Activated CD4-positive, CD25-positive, alpha-beta regulatory T cell treated with anti-CD3 and anti-CD28 coated beads, Interleukin-2, amount 50 U/mL, for 16 hours (primary cell): ENCODE data around the gene TADA2B.
"Not testable (repeated sequence)": the region's sequence is repeated elsewhere in the genome, so short reads cannot be mapped to it uniquely, and the experiment has no call there.

Source experiments
- DNase-seq: peaks from one replicate; pipeline ENCODE4 v3.0.0-alpha.2; 2020; ENCODE audit warnings: low read depth, low spot score

The TADA2B gene

DNA sequence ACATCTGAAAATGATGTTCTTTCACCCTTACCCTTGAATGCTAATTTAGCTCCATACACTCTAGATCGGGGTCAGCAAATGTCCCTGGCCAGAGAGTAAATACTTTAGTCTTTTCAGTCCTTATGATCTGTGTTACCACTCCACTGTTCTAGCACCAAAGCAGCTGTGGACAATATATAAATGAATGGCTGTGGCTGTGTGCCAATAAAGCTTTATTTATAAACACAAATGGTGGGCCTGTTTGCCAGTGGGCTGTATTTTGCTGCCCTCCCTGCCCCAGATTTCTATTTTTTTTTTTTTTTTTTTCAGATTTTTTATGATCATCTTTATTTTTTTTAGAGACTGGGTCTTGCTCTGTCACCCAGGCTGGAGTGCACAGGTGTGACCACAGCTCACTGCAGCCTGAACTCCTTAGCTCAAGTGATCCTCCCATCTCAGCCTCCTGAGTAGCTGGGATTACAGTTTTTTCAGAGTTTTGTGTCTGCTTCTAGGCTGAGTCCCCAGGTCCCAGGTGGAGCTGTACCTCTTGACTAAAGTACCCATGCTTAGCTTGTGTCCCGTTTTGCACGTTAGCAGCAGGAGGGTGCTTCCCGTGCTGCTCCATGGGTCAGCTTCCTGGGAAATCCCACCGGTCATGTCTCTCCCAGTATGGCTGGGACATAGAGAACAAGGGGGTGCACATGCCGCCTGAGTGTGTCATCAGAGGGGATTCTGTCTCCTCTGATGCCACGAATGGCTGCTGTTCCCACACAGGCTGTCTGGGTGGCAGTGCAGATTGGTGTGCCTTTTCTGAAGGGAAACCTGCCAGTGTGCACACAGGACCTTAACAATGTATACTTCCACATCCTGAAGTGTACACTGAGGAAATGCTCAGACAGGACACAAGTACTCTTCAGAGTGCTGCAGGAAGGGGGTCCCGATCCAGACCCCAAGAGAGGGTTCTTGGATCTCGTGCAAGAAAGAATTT is 40.7 kb downstream of the TADA2B start:
- DNase-seq = no peak

DNA sequence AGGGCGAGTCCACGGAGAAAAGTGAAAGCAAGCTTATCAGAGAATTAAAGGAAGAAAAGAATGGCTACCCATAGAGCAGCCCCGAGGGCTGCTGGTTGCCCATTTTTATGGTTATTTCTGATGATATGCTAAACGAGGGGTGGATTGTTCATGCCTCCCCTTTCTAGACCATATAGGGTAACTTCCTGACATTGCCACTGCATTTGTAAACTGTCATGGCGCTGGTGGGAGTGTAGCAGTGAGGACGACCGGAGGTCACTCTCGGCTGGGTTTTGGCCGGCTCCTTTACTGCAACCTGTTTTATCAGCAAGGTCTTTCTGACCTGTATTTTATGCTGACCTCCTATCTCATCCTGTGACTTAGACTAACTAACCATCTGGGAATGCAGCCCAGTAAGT is 41.4 kb downstream of the TADA2B start:
- DNase-seq = not testable (repeated sequence)

DNA sequence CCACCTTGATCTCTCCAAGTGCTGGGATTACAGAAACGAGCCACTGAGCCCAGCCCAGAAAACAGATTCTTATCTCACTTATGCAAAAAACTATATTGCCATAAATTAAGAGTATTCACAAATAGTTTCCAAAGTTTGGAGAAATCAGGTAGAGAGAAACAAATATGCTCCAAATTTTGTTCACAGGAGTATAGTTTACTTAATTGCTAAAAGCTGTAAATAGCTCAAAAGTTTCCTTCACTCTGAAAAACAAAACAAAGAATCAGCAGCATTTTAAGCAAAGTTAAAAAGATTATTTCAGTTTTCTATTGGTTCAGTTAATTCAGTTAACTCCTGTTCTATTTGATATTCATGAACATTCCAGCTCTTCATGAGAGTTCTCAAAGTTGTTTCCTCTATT is 43.2 kb downstream of the TADA2B start:
- DNase-seq = no peak

DNA sequence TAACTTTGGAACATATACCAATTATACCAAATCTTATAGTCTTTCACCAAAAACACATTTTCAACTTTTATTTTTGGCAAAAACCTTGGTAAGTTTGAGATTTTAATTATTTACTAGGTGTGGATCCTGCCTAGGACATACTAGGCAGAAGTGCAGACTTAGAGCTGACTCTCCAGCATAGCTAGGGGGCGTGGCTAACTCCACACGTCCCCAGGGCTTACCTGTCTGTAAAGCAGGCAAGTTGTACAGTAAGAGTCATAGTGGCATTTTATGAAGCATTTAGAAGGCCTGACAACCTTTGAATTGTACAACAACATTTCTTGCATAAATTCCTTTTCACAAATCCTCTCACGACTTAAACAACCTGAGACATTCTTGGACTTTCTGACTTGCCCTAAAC is 43.9 kb downstream of the TADA2B start:
- DNase-seq = no peak

DNA sequence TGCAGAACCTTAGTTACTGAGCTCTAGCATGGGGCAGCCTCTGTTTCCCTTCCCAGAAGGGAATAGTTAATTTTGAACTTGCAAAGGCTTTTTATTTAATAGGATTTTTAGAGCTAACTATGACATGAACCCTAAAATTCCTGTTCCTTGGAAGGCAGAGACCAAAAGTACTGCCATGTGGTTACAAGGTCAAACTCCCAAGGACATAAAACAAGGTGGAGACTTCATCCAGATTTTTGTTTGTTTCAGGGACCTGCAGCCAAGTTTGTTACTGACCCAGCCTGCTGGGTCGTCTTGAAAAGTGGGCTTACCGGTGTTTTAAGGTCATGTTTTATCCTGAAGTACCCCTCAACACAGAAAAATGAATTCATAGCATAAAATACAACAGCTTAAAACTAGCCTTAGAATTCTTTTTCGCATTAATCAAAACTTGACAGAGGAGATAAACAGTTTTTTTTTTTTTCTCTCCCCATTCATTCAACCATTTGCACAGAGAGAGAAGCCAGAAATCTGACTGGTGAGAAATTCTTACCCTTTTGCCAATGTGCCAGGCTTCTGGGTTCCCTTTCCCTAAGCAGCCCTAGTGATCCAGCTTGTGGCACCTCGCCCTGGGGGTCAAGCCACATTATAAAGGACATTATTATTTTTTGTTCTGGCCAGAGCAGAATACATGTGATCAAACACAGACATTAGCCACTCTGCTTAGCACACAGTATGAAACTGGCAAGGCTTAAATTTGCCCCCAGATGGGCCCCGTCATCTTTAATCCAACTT is 46.2 kb downstream of the TADA2B start:
- no peak for DNase-seq

DNA sequence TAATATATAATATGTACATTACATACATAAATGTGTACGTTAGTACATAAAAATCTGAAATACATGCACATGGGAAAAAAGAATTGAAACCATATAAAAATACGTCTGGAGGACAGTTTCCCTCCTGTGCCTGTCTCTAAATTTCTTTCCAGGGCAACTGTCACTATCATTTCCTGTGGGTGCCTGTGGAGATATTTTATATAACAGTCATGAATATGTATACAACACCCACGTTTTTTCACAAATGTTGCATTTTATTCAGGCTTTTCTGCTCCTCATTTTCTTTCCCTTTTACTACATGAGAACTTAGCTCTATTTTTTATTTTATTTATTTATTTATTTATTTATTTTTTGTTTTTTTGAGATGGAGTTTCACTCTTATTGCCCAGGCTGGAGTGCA is 48.9 kb downstream of the TADA2B start:
- no peak for DNase-seq

DNA sequence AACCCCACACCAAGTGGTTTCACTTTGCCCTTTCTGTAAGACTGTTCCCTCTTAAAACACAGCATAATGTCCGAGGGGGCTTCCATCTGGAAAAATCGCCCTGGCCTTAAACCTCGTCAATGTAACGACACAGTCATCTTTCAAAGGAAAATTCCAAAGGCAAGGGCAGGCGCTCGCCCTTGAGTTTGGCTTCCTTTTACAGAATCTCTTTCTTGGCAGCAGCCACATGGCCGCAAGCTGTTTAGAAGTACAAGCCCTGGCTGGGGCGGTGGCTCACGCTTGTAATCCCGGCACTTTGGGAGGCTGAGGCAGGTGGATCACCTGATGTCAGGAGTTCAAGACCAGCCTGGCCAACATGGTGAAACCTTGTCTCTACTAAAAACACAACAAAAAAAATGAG is 51.7 kb downstream of the TADA2B start:
- no peak for DNase-seq

DNA sequence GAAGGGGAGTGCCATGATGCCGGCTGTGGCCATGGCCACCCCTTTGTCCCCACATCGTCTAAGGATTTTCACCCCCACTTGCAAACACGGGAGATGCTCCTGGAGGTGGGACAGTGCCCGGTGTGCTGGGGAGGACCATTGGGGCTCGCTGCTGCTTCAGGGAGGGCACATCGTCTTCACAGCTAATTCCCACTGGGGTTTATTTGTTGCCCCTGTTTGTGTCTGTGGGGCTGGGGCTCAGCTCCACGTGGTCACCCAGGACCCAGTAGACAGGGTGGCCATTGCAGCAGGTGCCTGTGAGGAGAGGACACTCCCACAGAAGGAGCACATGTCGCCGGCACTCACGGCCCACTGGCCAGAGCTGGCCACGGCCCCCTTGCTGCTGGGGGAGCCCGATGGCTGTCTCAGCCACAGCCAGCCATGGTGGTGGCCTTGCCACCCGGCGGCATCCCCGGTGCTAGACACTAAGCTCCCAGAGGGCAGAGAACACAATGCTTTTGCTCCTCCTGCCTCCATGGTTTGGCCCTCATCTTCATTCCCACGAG is 52.5 kb downstream of the TADA2B start:
- DNase-seq = no peak

DNA sequence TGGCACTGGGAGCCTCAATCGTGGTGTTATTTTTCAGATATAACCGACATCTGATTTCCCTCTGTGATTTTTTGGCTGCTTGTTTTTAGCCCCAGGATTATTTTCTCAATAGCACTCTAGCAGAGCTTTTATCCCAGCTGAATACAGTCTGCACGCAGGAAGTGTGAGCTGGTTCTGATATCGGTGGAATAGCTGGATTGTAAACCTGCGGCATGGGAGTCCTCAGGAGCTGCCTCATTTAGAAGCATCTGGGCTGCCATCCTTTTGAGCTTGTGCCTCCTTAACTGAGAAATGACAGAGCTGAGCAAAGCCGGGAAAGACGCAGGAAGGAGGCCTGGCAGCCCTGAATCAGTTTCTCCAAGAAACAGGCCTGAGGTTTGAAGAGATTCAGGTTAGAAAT is 53.1 kb downstream of the TADA2B start:
- no peak for DNase-seq

DNA sequence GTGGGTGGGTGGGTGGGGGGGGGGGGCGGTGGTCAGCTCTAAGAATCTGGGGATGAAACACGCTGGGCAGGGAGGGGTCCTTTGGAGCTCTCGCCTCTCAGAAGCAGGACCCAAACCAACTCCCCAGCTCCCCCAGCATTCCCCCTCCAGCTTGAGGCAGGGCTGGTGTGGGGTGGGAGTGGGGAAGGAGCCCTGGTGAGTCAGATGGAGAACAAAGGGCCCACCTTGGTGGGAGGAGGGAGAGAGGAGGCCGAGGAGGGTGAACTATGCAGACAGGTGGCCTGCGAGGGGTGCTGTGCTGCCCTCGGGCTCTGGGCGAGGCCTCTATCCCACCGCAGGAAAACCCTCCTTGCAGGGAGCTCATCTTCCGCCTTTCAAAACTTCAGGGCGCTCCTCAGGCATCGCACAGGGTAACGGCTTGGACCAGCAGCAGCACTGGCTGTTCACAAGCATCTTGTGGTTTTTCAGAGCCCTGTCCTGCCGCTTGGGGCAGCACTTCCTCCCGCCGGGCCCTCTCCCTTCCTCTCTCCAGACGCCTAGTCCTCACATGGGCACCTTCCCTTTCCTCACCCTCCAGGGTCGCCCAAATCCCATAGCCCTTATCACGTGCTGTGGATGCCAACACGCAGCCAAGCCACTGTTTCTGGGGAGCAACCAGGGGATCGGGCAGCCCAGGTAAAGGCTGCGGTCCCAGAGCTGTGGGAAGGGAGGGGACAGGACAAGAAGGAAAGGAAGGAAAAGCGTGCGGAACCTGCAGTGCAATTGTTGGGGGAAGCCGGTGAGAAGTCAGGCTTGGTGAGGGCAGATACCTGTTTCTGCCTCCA is 58.7 kb downstream of the TADA2B start:
- DNase-seq = peak; percentile 16

DNA sequence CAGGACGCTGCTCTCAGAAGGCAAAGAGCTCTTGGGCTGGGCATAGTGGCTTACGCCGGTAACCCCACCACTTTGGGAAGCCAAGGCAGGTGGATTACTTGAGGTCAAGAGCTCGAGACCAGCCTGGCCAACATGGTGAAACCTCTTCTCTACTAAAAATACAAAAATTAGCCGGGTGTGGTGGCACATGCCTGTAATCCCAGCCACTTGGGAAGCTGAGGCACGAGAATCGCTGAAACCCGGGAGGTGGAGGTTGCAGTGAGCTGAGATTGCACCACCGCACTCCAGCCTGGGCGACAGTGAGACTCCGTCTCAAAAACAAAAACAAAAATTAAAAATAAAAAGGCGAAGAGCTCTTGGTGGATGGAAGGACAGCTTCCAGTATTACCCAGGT is 59.3 kb downstream of the TADA2B start:
- DNase-seq = not testable (repeated sequence)

DNA sequence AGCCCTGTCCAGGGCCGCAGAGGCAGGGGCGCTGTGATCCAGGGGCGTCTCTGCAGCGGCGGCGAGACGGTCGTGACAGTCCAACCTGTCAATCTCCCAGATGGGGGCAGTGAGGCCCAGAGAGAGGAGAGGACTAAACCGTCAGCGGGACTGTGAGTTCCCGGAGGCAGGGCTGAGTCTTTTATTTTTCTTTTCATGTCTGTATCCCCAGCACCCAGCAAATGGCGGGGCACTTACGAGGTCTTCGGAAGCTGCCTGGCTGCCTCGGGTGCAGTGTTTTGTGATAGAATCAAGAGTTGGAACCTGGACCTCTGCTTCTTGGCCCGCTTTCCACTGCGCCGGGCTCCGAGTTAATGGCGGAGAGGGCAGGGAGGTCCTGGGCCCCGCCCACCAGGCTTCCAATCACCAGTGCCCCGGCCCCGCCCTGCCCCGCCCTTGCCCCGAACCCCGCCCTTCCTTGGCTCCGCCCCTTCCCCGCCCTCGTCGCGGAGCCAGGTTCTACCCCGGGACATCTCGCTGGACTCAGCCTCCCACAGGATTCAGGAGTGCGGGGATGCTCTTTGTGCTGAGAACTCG is 59.9 kb downstream of the TADA2B start:
- peak; percentile 40 for DNase-seq

DNA sequence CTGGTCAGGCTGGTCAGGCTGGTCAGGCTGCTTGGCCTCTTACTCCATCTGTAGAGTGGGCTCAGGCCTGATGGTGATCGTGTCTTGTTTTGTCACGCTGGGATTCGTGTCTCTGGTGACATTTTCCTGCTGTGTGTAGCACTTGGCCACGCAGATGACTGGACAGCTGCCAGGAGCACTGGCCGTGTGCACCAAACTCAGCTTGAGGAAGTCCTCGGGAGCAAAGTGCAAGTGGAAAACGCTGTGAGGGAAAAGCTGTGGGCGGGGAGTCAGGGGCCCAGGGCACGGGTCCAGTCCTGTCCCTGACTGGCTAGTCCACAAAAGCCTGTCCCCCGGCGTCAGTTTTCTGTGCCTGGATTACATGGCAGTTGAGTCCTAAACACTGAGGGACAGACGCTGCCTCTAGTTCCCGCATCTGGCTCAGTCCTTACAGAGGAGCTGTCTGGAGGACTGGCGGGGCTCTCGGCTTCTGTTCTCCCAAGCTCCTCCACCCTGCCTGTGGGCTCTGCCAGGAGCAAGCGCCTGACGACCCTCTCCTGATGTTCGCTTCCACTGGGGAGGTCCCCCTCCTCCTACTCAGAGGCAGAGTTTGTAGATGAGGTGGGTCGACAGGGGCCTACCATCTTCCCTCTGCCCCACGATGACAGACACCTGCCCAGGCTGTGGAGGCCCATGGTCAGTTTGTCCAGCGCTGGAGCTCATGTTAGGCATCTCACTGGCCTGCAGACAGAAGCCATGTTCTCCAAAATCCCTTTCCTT is 60.6 kb downstream of the TADA2B start:
- no peak for DNase-seq

DNA sequence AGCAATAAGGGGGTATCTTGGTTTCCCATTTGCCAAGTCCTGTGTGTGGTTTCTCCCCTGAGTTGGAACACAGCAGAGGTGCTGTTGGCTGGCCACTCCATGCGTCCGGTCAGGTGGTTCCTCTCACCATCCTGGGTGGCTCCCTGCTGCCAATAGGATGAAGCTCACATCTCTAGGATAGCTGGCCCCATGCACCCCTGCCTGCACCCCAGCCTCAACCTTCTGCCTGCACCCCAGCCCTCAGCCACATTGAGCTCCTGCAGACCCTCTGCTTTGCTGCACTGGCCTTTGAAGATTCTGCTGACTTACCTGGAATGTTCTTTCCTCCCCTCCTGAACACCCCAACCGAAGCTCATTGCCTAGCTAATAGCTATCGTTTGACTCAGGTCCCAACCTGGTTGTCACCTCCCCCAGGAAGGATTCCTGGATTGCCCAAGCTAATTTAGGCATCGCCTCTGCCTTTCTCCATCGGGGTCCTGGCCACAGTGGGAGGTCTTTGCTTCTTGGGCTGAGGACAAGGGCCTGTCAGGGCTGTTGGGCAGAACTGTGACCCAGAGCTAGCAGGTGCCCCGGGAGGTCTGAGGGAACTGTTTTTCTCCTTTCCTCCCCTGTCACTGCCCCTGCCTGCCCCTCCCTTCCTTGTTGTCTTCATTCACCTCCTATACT is 61.3 kb downstream of the TADA2B start:
- DNase-seq = no peak

DNA sequence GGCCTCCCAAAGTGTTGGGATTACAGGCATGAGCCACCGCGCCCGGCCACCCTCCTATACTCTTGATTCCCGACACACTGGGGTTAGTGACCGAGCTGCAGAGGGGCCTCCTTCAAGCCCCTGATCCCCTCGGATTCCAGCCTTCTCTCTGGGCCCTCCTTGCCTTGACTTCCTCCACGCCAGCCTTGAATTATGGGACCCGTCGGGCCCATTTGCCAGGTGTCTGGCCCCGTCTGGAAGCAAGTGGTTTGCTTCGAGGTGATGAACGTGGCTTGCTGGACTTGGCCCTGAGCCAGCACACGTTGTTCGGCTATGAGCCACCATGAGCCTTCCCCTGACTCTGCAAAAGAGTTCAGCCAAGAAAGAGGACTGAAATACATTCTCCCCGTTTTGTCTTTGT is 62.1 kb downstream of the TADA2B start:
- DNase-seq = no peak

DNA sequence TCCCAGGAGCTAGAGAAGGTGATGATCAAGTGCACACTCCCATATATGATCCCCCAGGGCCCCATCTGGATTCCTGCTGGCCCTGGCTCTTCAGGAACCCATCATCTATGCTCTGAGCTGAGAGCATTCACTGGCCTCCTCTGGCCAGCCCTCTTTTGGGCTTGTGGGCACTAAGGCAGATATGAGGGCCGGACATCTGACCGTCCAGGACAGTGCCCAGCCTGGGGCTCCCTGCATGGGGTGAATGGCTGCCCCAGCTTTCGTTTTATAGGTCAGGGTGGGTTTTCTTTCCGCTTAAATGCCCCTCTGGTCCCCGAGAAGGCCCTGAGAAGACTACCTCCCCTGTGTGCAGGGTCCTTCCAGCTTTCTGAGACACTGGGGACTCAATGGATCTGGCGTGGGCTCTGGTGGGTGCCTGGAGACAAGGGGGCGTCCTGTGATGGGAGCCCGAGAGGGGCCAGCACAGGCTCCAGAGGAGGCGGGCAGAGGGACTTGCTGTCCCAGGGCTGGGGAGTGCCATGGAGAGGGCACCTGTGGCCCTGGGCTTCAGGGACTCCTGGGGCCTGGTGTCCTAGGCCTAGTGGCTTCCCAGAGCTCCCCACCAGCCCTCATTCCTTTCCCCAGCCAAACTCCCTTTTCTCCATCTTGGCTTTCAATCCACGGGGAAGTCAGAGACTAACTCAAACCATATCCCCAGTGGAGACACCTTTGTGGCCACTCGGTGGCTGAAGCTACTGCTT is 64.2 kb downstream of the TADA2B start:
- no peak for DNase-seq
